ENCODE results near the gene DCPS.

DNA sequence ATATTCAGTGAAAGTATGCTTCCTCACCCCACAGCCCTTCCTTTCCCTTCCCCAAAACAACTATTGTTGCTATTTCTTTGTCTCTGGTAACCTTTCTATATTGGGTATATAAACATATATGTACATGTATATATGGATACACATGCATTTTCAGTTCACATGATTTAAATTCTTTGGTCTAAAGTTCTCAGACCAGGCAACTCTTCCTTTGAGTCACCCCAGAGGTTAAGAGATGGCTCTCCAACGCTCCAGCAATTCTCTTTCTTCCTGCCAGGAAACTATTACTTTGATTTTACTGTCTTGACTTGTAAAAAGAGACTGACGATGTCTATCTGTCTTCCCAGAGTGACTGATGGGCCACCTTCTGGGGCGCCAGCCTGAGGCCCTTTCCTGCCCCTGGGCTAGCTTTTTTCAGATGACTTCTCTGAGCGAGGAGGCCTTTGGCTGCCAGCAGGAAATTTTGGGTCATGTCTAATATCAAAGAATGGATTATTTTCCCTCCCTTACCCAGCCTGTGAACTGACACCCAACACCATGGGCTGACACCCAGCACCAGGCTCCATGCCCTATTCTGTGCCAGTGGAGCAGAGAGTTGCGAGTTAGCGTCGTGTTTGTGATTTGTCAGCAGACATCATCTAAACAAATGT, 37.2 kb downstream of the DCPS start:
- TF ChIP-seq CTCF (IDR thresholded peaks at IDR 0.05; ENCODE audit: low read length) (no peak), EZH2 (IDR thresholded peaks at IDR 0.05; ENCODE audit: borderline replicate concordance, low read length) (no peak)

Data from OCI-LY1 (cell line).